Vagina (tissue), 2 donors: ENCODE measurements around the gene HYAL1.

Source experiments
- POLR2A ChIP-seq, 2 donors: fragments of 450-650 bp; IDR thresholded peaks; one replicate each; pipeline ENCODE4 v1.6.1; 2017; ENCODE audit warnings: antibody characterized with exemption in 2 of 2, mild to moderate bottlenecking in 2 of 2, moderate library complexity in 2 of 2
- TF ChIP-seq, protein P1 (sequence below), 3 experiments: fragments of 450-650 bp in 2 of 3; fragments of 200-600 bp in 1 of 3; sonication (generic) in 1 of 3; IDR thresholded peaks; one replicate each; pipeline ENCODE4 v1.5.1; 2017 to 2019; ENCODE audit warnings: antibody characterized with exemption in 3 of 3, mild to moderate bottlenecking in 2 of 3, moderate library complexity in 2 of 3

- TF ChIP-seq POLR2A (IDR thresholded peaks at IDR 0.05) = no peak
- TF ChIP-seq, protein P1, sequence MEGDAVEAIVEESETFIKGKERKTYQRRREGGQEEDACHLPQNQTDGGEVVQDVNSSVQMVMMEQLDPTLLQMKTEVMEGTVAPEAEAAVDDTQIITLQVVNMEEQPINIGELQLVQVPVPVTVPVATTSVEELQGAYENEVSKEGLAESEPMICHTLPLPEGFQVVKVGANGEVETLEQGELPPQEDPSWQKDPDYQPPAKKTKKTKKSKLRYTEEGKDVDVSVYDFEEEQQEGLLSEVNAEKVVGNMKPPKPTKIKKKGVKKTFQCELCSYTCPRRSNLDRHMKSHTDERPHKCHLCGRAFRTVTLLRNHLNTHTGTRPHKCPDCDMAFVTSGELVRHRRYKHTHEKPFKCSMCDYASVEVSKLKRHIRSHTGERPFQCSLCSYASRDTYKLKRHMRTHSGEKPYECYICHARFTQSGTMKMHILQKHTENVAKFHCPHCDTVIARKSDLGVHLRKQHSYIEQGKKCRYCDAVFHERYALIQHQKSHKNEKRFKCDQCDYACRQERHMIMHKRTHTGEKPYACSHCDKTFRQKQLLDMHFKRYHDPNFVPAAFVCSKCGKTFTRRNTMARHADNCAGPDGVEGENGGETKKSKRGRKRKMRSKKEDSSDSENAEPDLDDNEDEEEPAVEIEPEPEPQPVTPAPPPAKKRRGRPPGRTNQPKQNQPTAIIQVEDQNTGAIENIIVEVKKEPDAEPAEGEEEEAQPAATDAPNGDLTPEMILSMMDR (IDR thresholded peaks at IDR 0.05) = no peak
These were observed 31.9 kb downstream of the HYAL1 start for GRCh38 chr3:50271314-50271936.
